Trophoblast cell (in vitro differentiated cells and primary cell): Measurements from ENCODE around the gene ZRANB1.
A peak's percentile ranks its signal among the peaks of the same experiment; 100 is the strongest.
"Not testable (repeated sequence)": the region's sequence is repeated elsewhere in the genome, so short reads cannot be mapped to it uniquely, and the experiment has no call there.

ENCODE experiments used
- DNase-seq, 2 donors: peaks; one replicate each; pipeline ENCODE4 v3.0.0-alpha.2; 2016
- H2AFZ ChIP-seq: 2 replicates; pipeline ENCODE4 v1.6.1; 2013; ENCODE audit warnings: low read length, moderate library complexity, mild to moderate bottlenecking; ENCODE audit not compliant: insufficient read depth, poor library complexity
- H2AK5ac ChIP-seq: 2 replicates; pipeline ENCODE4 v1.6.1; 2013; ENCODE audit warnings: mild to moderate bottlenecking, low read length
- H2BK120ac ChIP-seq: 2 replicates; pipeline ENCODE4 v1.6.1; 2013; ENCODE audit warnings: low read length, mild to moderate bottlenecking, moderate library complexity; ENCODE audit not compliant: insufficient read depth, poor library complexity
- H2BK12ac ChIP-seq: 2 replicates; pipeline ENCODE4 v1.6.1; 2013; ENCODE audit warnings: mild to moderate bottlenecking, low read length, moderate library complexity
- H2BK5ac ChIP-seq: 2 replicates; pipeline ENCODE4 v1.6.1; 2013; ENCODE audit warnings: low read length, low read depth, moderate library complexity, mild to moderate bottlenecking; ENCODE audit not compliant: poor library complexity
- H3K14ac ChIP-seq: 2 replicates; pipeline ENCODE4 v1.6.1; 2013; ENCODE audit warnings: mild to moderate bottlenecking, low read length
- H3K18ac ChIP-seq: 2 replicates; pipeline ENCODE4 v1.6.1; 2013; ENCODE audit warnings: mild to moderate bottlenecking, low read length
- H3K23ac ChIP-seq: 2 replicates; pipeline ENCODE4 v1.6.1; 2013; ENCODE audit warnings: low read length
- H3K27ac ChIP-seq: 2 replicates; pipeline ENCODE4 v1.5.1; 2013; ENCODE audit warnings: low read depth, mild to moderate bottlenecking, inconsistent platforms, low read length, moderate library complexity
- H3K27me3 ChIP-seq: 2 replicates; pipeline ENCODE4 v1.6.1; 2013; ENCODE audit warnings: inconsistent platforms, mild to moderate bottlenecking, low read length, moderate library complexity; ENCODE audit not compliant: insufficient read depth
- H3K36me3 ChIP-seq, 2 experiments: 1 replicate in 1 of 2; 2 replicates in 1 of 2; pipeline ENCODE4 v1.6.1; 2013; ENCODE audit warnings: low read length in 2 of 2, mild to moderate bottlenecking in 2 of 2, moderate library complexity in 1 of 2; ENCODE audit not compliant: insufficient read depth in 2 of 2, control insufficient read depth in 1 of 2
- H3K4ac ChIP-seq: 2 replicates; pipeline ENCODE4 v1.6.1; 2013; ENCODE audit warnings: low read depth, mild to moderate bottlenecking, low read length, moderate library complexity
- H3K4me1 ChIP-seq, 2 experiments: 1 replicate in 1 of 2; 2 replicates in 1 of 2; pipeline ENCODE4 v1.6.1; 2013; ENCODE audit warnings: low read length in 2 of 2, mild to moderate bottlenecking in 2 of 2, moderate library complexity in 1 of 2; ENCODE audit not compliant: insufficient read depth in 2 of 2, control insufficient read depth in 1 of 2
- H3K4me2 ChIP-seq: 2 replicates; pipeline ENCODE4 v1.6.1; 2013; ENCODE audit warnings: inconsistent platforms, mild to moderate bottlenecking, low read length, moderate library complexity
- H3K4me3 ChIP-seq: 2 replicates; pipeline ENCODE4 v1.5.1; 2013; ENCODE audit warnings: mild to moderate bottlenecking, low read depth, low read length, inconsistent platforms
- H3K79me1 ChIP-seq: one replicate; pipeline ENCODE4 v1.6.1; 2013; ENCODE audit warnings: low read length
- H3K79me2 ChIP-seq: 2 replicates; pipeline ENCODE4 v1.6.1; 2013; ENCODE audit warnings: low read length, mild to moderate bottlenecking; ENCODE audit not compliant: control insufficient read depth, insufficient read depth, poor library complexity
- H3K9ac ChIP-seq: 2 replicates; pipeline ENCODE4 v1.6.1; 2013; ENCODE audit warnings: mild to moderate bottlenecking, low read length
- H3K9me3 ChIP-seq: 2 replicates; pipeline ENCODE4 v1.6.1; 2013; ENCODE audit warnings: low read depth, mild to moderate bottlenecking, control low read depth, inconsistent platforms, low read length; ENCODE audit not compliant: insufficient read depth
- H4K12ac ChIP-seq: 2 replicates; pipeline ENCODE4 v1.6.1; 2013; ENCODE audit warnings: low read depth, mild to moderate bottlenecking, low read length, moderate library complexity
- H4K8ac ChIP-seq: 2 replicates; pipeline ENCODE4 v1.6.1; 2013; ENCODE audit warnings: low read depth, mild to moderate bottlenecking, low read length, moderate library complexity
- H4K91ac ChIP-seq: one replicate; pipeline ENCODE4 v1.6.1; 2013; ENCODE audit warnings: low read depth, mild to moderate bottlenecking, low read length, moderate library complexity
- WGBS: extraction: QIAGEN DNeasy Blood & Tissue Kit; methylation state at CpG from one replicate; pipeline ENCODE4 v1.1.7; 2013; ENCODE audit warnings: missing lambda C conversion rate; ENCODE audit not compliant: insufficient read length, insufficient coverage; ENCODE audit errors: extremely low coverage; 5-methylcytosine and 5-hydroxymethylcytosine counted together

Gene ZRANB1

GRCh38 chr10:124988753-124989152, 46.8 kb downstream of the ZRANB1 start:
- H2BK5ac ChIP-seq, DNase-seq, H4K8ac ChIP-seq, H3K79me2 ChIP-seq, H3K18ac ChIP-seq, H4K91ac ChIP-seq, H3K4me2 ChIP-seq, H2BK12ac ChIP-seq, H3K27ac ChIP-seq, H2AFZ ChIP-seq, H3K79me1 ChIP-seq, H3K9me3 ChIP-seq, H3K4me3 ChIP-seq, H4K12ac ChIP-seq, H2AK5ac ChIP-seq, H3K4ac ChIP-seq, H3K23ac ChIP-seq, H3K9ac ChIP-seq, H3K14ac ChIP-seq, H3K4me1 ChIP-seq, H2BK120ac ChIP-seq, H3K27me3 ChIP-seq: not testable (repeated sequence)
- H3K36me3 ChIP-seq = peaks cover 41 to 55% of the 10 kb centered on the region in 2 experiments
- no CpG with 5 or more reads among the region's 4 CpGs for WGBS

- no peak overlapping the region for H4K12ac ChIP-seq
- H2AK5ac ChIP-seq = no peak overlapping the region
- no peak overlapping the region for H3K18ac ChIP-seq
- H3K14ac ChIP-seq = no peak overlapping the region
- peak in 1 of 2 donors; percentile 21 for DNase-seq
- H2BK5ac ChIP-seq = no peak overlapping the region
- no peak overlapping the region for H2BK120ac ChIP-seq
- no peak overlapping the region for H3K4ac ChIP-seq
- WGBS = no CpG with 5 or more reads among the region's 10 CpGs
- no peak overlapping the region for H2AFZ ChIP-seq
- no peak overlapping the region for H3K23ac ChIP-seq
- H3K9me3 ChIP-seq = peaks cover 2% of the 10 kb centered on the region
- H3K4me3 ChIP-seq = no peak overlapping the region
- no peak overlapping the region for H4K8ac ChIP-seq
- H3K27ac ChIP-seq = no peak overlapping the region
- no peak overlapping the region for H3K9ac ChIP-seq
- no peaks in the 10 kb centered on the region for H3K79me1 ChIP-seq
- H3K79me2 ChIP-seq = no peaks in the 10 kb centered on the region
- H4K91ac ChIP-seq = no peak overlapping the region
- H3K4me1 ChIP-seq = no peaks in the 10 kb centered on the region
- H3K4me2 ChIP-seq = no peak overlapping the region
- peaks cover 46 to 58% of the 10 kb centered on the region in 2 experiments for H3K36me3 ChIP-seq
- H3K27me3 ChIP-seq = no peaks in the 10 kb centered on the region
- no peak overlapping the region for H2BK12ac ChIP-seq
Measured at GRCh38 chr10:124989526-124989925, 47.6 kb downstream of the ZRANB1 start.

GRCh38 chr10:124990671-124991625, 49.0 kb downstream of the ZRANB1 start:
- no peak overlapping the region for H2BK12ac ChIP-seq
- no peak for DNase-seq
- no peaks in the 10 kb centered on the region for H3K79me1 ChIP-seq

GRCh38 chr10:124991835-124992234, 49.9 kb downstream of the ZRANB1 start:
- no peak overlapping the region for H3K27ac ChIP-seq
- no peak overlapping the region for H2AFZ ChIP-seq
- H3K18ac ChIP-seq = no peak overlapping the region
- H3K79me2 ChIP-seq = no peaks in the 10 kb centered on the region
- H3K4me2 ChIP-seq = no peak overlapping the region
- no peaks in the 10 kb centered on the region for H3K79me1 ChIP-seq
- no peak overlapping the region for H3K14ac ChIP-seq
- H2AK5ac ChIP-seq = no peak overlapping the region
- no peak overlapping the region for H2BK12ac ChIP-seq
- H3K23ac ChIP-seq = no peak overlapping the region
- peaks cover 62 to 71% of the 10 kb centered on the region in 2 experiments for H3K36me3 ChIP-seq
- H3K4ac ChIP-seq = no peak overlapping the region
- no peaks in the 10 kb centered on the region for H3K27me3 ChIP-seq
- no peak overlapping the region for H3K9ac ChIP-seq
- H3K4me1 ChIP-seq = no peaks in the 10 kb centered on the region
- no peak overlapping the region for H4K8ac ChIP-seq
- H4K12ac ChIP-seq = no peak overlapping the region
- WGBS = no CpG with 5 or more reads among the region's 4 CpGs
- H3K9me3 ChIP-seq = peaks cover 3% of the 10 kb centered on the region
- H3K4me3 ChIP-seq = no peak overlapping the region
- no peak overlapping the region for H2BK120ac ChIP-seq
- no peak overlapping the region for H2BK5ac ChIP-seq
- H4K91ac ChIP-seq = no peak overlapping the region
- no peak for DNase-seq

More at GRCh38 chr10:124990671-124991625, 49.0 kb downstream of the ZRANB1 start:
- H3K4me1 ChIP-seq = no peaks in the 10 kb centered on the region
- no peaks in the 10 kb centered on the region for H3K27me3 ChIP-seq
- no peak overlapping the region for H4K91ac ChIP-seq
- no peak overlapping the region for H3K18ac ChIP-seq
- H3K14ac ChIP-seq = no peak overlapping the region
- no peak overlapping the region for H3K4ac ChIP-seq
- H3K23ac ChIP-seq = no peak overlapping the region
- no peak overlapping the region for H3K4me2 ChIP-seq
- no peak overlapping the region for H4K8ac ChIP-seq
- H2BK120ac ChIP-seq = no peak overlapping the region
- H3K9me3 ChIP-seq = peaks cover 3% of the 10 kb centered on the region
- H4K12ac ChIP-seq = no peak overlapping the region
- no peak overlapping the region for H2AFZ ChIP-seq
- H3K79me2 ChIP-seq = no peaks in the 10 kb centered on the region
- no peak overlapping the region for H2AK5ac ChIP-seq
- no peak overlapping the region for H2BK5ac ChIP-seq
- H3K27ac ChIP-seq = no peak overlapping the region
- H3K9ac ChIP-seq = no peak overlapping the region
- peaks cover 54 to 64% of the 10 kb centered on the region in 2 experiments for H3K36me3 ChIP-seq
- no peak overlapping the region for H3K4me3 ChIP-seq
- no CpG with 5 or more reads among the region's 14 CpGs for WGBS
